Measurements from ENCODE around the gene SLC35E4.

- TF ChIP-seq CTCF (IDR thresholded peaks at IDR 0.05) (no peak), POLR2A (IDR thresholded peaks at IDR 0.05) (no peak)
These were observed 26.1 kb upstream of the SLC35E4 start for GRCh38 chr22:30609260-30610185.

All from body of pancreas (tissue), 4 donors.